ENCODE measurements around the gene MCM6. TPM values are rescaled to one million over a fixed set of nuclear protein-coding genes. Genes with fewer than 3 reads are reported as not detected.
"Not testable (repeated sequence)": the region's sequence is repeated elsewhere in the genome, so short reads cannot be mapped to it uniquely, and the experiment has no call there.

Gene MCM6
- total RNA-seq = 10.2 TPM

- peak; percentile 98 for DNase-seq (ENCODE audit: low spot score)
These were observed at the start of gene MCM6 for GRCh38 chr2:135876066-135876711. Gene MCM6 (minus strand): TSS chr2:135876443. CDS start chr2:135876365, 78 bp downstream.

- DNase-seq (ENCODE audit: low spot score) = no peak
These were observed 49.3 kb upstream of the MCM6 start for GRCh38 chr2:135925571-135925970.

- DNase-seq (ENCODE audit: low spot score) = no peak
These were observed 40.0 kb upstream of the MCM6 start for GRCh38 chr2:135916207-135916606.

- no peak for DNase-seq (ENCODE audit: low spot score)
These were observed 38.2 kb upstream of the MCM6 start for GRCh38 chr2:135914485-135914884.

GRCh38 chr2:135913727-135914365 lies 37.6 kb upstream of the MCM6 start:
- peak; percentile 37 for DNase-seq (ENCODE audit: low spot score)

GRCh38 chr2:135909976-135910375 lies 33.7 kb upstream of the MCM6 start:
- DNase-seq (ENCODE audit: low spot score) = no peak

GRCh38 chr2:135905679-135906078 lies 29.4 kb upstream of the MCM6 start:
- no peak for DNase-seq (ENCODE audit: low spot score)

- DNase-seq (ENCODE audit: low spot score) = no peak
These were observed 28.2 kb upstream of the MCM6 start for GRCh38 chr2:135904341-135904989.

GRCh38 chr2:135903650-135904049 lies 27.4 kb upstream of the MCM6 start:
- DNase-seq (ENCODE audit: low spot score) = no peak

GRCh38 chr2:135899567-135899966 lies 23.3 kb upstream of the MCM6 start:
- DNase-seq (ENCODE audit: low spot score) = no peak

GRCh38 chr2:135898234-135898786 lies 22.1 kb upstream of the MCM6 start:
- no peak for DNase-seq (ENCODE audit: low spot score)

- DNase-seq (ENCODE audit: low spot score) = no peak
These were observed 18.7 kb upstream of the MCM6 start for GRCh38 chr2:135894930-135895329.

GRCh38 chr2:135893374-135893794 lies 17.1 kb upstream of the MCM6 start:
- no peak for DNase-seq (ENCODE audit: low spot score)

- no peak for DNase-seq (ENCODE audit: low spot score)
These were observed 14.6 kb upstream of the MCM6 start for GRCh38 chr2:135890835-135891234.

- no peak for DNase-seq (ENCODE audit: low spot score)
These were observed 13.9 kb upstream of the MCM6 start for GRCh38 chr2:135890149-135890548.

GRCh38 chr2:135888587-135888986 lies 12.3 kb upstream of the MCM6 start:
- DNase-seq (ENCODE audit: low spot score) = not testable (repeated sequence)

GRCh38 chr2:135885709-135886108 lies 9.5 kb upstream of the MCM6 start:
- no peak for DNase-seq (ENCODE audit: low spot score)

- DNase-seq (ENCODE audit: low spot score) = no peak
These were observed 6.2 kb upstream of the MCM6 start for GRCh38 chr2:135882415-135882814.

- not testable (repeated sequence) for DNase-seq (ENCODE audit: low spot score)
These were observed 527 bp upstream of the MCM6 start for GRCh38 chr2:135876770-135877169.

GRCh38 chr2:135875491-135876065 lies 665 bp downstream of the MCM6 start:
- DNase-seq (ENCODE audit: low spot score) = peak; percentile 45

- no peak for DNase-seq (ENCODE audit: low spot score)
These were observed 1.4 kb downstream of the MCM6 start for GRCh38 chr2:135874777-135875365.

- DNase-seq (ENCODE audit: low spot score) = no peak
These were observed 5.7 kb downstream of the MCM6 start for GRCh38 chr2:135870571-135870970.

Data from mucosa of gallbladder (tissue), 1 donor.